Ovary (tissue), 9 donors: ENCODE data around the gene CCR9. TPM values are rescaled to one million over a fixed set of nuclear protein-coding genes. Genes with fewer than 3 reads are reported as not detected.

ENCODE experiments used
- DNase-seq, 5 donors: peaks; one replicate each; pipeline ENCODE4 v3.0.0-alpha.2; 2019 to 2020
- H3K27ac ChIP-seq, 2 donors: fragments of 200-600 bp; one replicate each; pipeline versions ENCODE4 v1.5.1 to v1.8.0; 2019 to 2022
- H3K27me3 ChIP-seq: fragments of 200-600 bp; one replicate; pipeline ENCODE4 v1.8.0; 2022
- H3K36me3 ChIP-seq: fragments of 200-600 bp; sonication (generic); one replicate; pipeline ENCODE4 v1.5.1; 2019
- H3K4me1 ChIP-seq: one replicate; pipeline ENCODE4 v1.8.1; 2013; ENCODE audit warnings: mild to moderate bottlenecking, moderate library complexity; ENCODE audit not compliant: insufficient read depth
- H3K4me3 ChIP-seq: fragments of 200-600 bp; sonication (generic); one replicate; pipeline ENCODE4 v1.5.1; 2017
- H3K9me3 ChIP-seq, 2 donors: fragments of 200-600 bp in 1 of 2; sonication (generic) in 1 of 2; one replicate each; pipeline versions ENCODE4 v1.5.1 to v1.8.1; 2013 to 2019; ENCODE audit warnings: mild to moderate bottlenecking in 1 of 2, moderate library complexity in 1 of 2
- CTCF ChIP-seq, 3 donors: fragments of 450-650 bp in 2 of 3; fragments of 200-600 bp in 1 of 3; IDR thresholded peaks; one replicate each; pipeline versions ENCODE4 v1.5.1 to v1.8.0; 2016 to 2022; ENCODE audit warnings: antibody characterized with exemption in 3 of 3, mild to moderate bottlenecking in 1 of 3
- EP300 ChIP-seq: sonication (generic); formaldehyde crosslinking; IDR thresholded peaks from one replicate; pipeline ENCODE4 v1.6.1; 2017; ENCODE audit warnings: antibody characterized with exemption
- POLR2A ChIP-seq: fragments of 450-650 bp; IDR thresholded peaks from one replicate; pipeline ENCODE4 v1.6.1; 2017; ENCODE audit warnings: antibody characterized with exemption, mild to moderate bottlenecking, moderate library complexity
- WGBS, 3 donors: extraction: QIAGEN DNeasy Blood & Tissue Kit in 1 of 3; methylation state at CpG; one replicate each; pipeline versions ENCODE4 v1.1.5 to v1.1.7; 2013 to 2017; 5-methylcytosine and 5-hydroxymethylcytosine counted together
- intact Hi-C, 4 donors: fragments of 100-400 bp; cut with DNase I; formaldehyde crosslinking; loops; one replicate each; pipeline versions ENCODE4 v1.11.0 to v1.15.1; 2022 to 2023
- polyA plus RNA-seq, 2 donors: library from polyadenylated mRNA; stranded (reverse); fragments of 200-250 nt in 1 of 2; fragments of 350-450 nt in 1 of 2; fragmentation: Illumina TruSeq in 1 of 2; extraction: RNeasy Lipid Tissue Mini Kit (QIAGEN cat#74804) in 1 of 2; gene quantifications; one replicate each; pipeline ENCODE4 v1.2.3, GENCODE V29; 2013 to 2014
- total RNA-seq, 7 donors: library from RNA; depleted of rRNA in 2 of 7; stranded (reverse); fragments of >200 nt in 2 of 7; fragmentation: NEBNext Ultra II Directional in 3 of 7; extraction: Animal tissue kit (Norgen Biotek cat#: 25700) in 3 of 7; gene quantifications; one replicate each; pipeline versions ENCODE4 v1.1.0 to v1.2.4, GENCODE V29; 2016 to 2023
- donor health status: DM: no; HTN: no; CAD: no; lungs with moderate emphysema.
- donor health status: DM: no; HTN: no; CAD: no.
- donor health status: Bipolar disorder and iron deficiency.
- donor health status: DM: yes; HTN: yes; CAD: no.
- donor health status: DM: no; HTN: no; CAD: no.
- donor health status: DM: yes; HTN: yes; CAD: no.

CCR9 gene
- total and polyA plus RNA-seq, 9 donors = 0.05 to 0.24 (median 0.09) TPM; not detected in 5

GRCh38 chr3:45944830-45945620 is 58.7 kb downstream of the CCR9 start:
- intact Hi-C loops = no loop called here
- H3K36me3 ChIP-seq = no peaks in the 10 kb centered on the region
- WGBS, 3 donors = 85 to 93% (median 92%) methylated on average over 5 of the region's 5 CpGs

GRCh38 chr3:45946307-45946706 is 60.0 kb downstream of the CCR9 start:
- Histone ChIP-seq H3K4me3 (no peak overlapping the region), H3K27ac (no peak overlapping the region), H3K27me3 (no peaks in the 10 kb centered on the region), H3K36me3 (no peaks in the 10 kb centered on the region), H3K4me1 (peaks cover 4% of the 10 kb centered on the region), H3K9me3 (no peaks in the 10 kb centered on the region)
- intact Hi-C loops = no loop called here
- 93 to 100% (median 98%) methylated on average over 1 of the region's 1 CpG for WGBS, 3 donors
- no peak for DNase-seq
- TF ChIP-seq EP300 (no peak), POLR2A (no peak), CTCF (IDR thresholded peaks at IDR 0.05) (no peak)

More at GRCh38 chr3:45944830-45945620, 58.7 kb downstream of the CCR9 start:
- Histone ChIP-seq H3K4me1 (peaks cover 4% of the 10 kb centered on the region), H3K4me3 (no peak overlapping the region), H3K27ac (no peak overlapping the region), H3K27me3 (no peaks in the 10 kb centered on the region), H3K9me3 (no peaks in the 10 kb centered on the region)
- DNase-seq = no peak
- no peak for TF ChIP-seq EP300

GRCh38 chr3:45946875-45947274 is 60.5 kb downstream of the CCR9 start:
- TF ChIP-seq CTCF (IDR thresholded peaks at IDR 0.05) (no peak), EP300 (no peak), POLR2A (no peak)
- H3K27me3 ChIP-seq = no peaks in the 10 kb centered on the region
- DNase-seq = no peak
- peaks cover 4% of the 10 kb centered on the region for H3K4me1 ChIP-seq
- no peaks in the 10 kb centered on the region for H3K9me3 ChIP-seq
- intact Hi-C loops = no loop called here
- no peak overlapping the region for H3K4me3 ChIP-seq
- H3K27ac ChIP-seq = no peak overlapping the region
- no peaks in the 10 kb centered on the region for H3K36me3 ChIP-seq
- WGBS, 3 donors = 96 to 98% (median 97%) methylated on average over 3 of the region's 3 CpGs

- no peaks in the 10 kb centered on the region for H3K27me3 ChIP-seq
- H3K4me3 ChIP-seq = no peak overlapping the region
- H3K36me3 ChIP-seq = no peaks in the 10 kb centered on the region
- no peak overlapping the region for H3K27ac ChIP-seq
- 81 to 97% (median 89%) methylated on average over 3 of the region's 3 CpGs for WGBS, 3 donors
- DNase-seq = no peak
- H3K9me3 ChIP-seq = no peaks in the 10 kb centered on the region
- intact Hi-C loops = no loop called here
- peaks cover 4% of the 10 kb centered on the region for H3K4me1 ChIP-seq
- TF ChIP-seq CTCF (IDR thresholded peaks at IDR 0.05) = no peak
- no peak for TF ChIP-seq POLR2A
- no peak for TF ChIP-seq EP300
Measured at GRCh38 chr3:45947361-45947760, 61.0 kb downstream of the CCR9 start.

GRCh38 chr3:45948311-45948781 is 62.0 kb downstream of the CCR9 start:
- no peak for DNase-seq
- Histone ChIP-seq H3K36me3 (no peaks in the 10 kb centered on the region), H3K27me3 (no peaks in the 10 kb centered on the region), H3K4me3 (no peak overlapping the region), H3K27ac (no peak overlapping the region), H3K9me3 (no peaks in the 10 kb centered on the region), H3K4me1 (peaks cover 4% of the 10 kb centered on the region)
- 22 to 51% (median 31%) methylated on average over 6 of the region's 6 CpGs for WGBS, 3 donors
- no peak for TF ChIP-seq POLR2A
- intact Hi-C loops = no loop called here
